ENCODE results near the gene CCDC149. TPM values are rescaled to one million over a fixed set of nuclear protein-coding genes. Genes with fewer than 3 reads are reported as not detected.

CCDC149 gene
- total RNA-seq, 1 experiment from 2014 or later, result 0.95 TPM

- no peak for DNase-seq
- no peak overlapping the region for H3K27ac Mint-ChIP-seq (ENCODE audit: unreplicated experiment)
- no peaks in the 10 kb centered on the region for H3K36me3 Mint-ChIP-seq (ENCODE audit: insufficient read depth, unreplicated experiment)
- no TSS peak for BruUV-seq (replicated peaks)
- peaks cover 3% of the 10 kb centered on the region for H3K27me3 Mint-ChIP-seq (ENCODE audit: insufficient read depth, unreplicated experiment)
- ChIA-PET POLR2A (no interaction called here), CTCF (interaction anchor here (0.6 kb wide), 1 partner anchor 518 kb away, joined by 4 read pairs; no protein-coding TSS in a partner anchor)
- H3K4me1 Mint-ChIP-seq (ENCODE audit: low read depth, unreplicated experiment), result no peaks in the 10 kb centered on the region
- H3K4me1 ChIP-seq, result no peaks in the 10 kb centered on the region
- no peaks in the 10 kb centered on the region for H3K27me3 ChIP-seq (replicated peaks; ENCODE audit: control insufficient read depth, insufficient read depth, low read length)
- no peak overlapping the region for H3K4me3 Mint-ChIP-seq (ENCODE audit: unreplicated experiment)
- no peak for TF ChIP-seq CTCF (IDR thresholded peaks at IDR 0.05; ENCODE audit: insufficient read depth in 1 of 2, low read depth in 1 of 2, low read length in 1 of 2, severe bottlenecking in 1 of 2, unreplicated experiment in 1 of 2)
- H3K4me3 ChIP-seq (ENCODE audit: low read depth, low read length), result no peak overlapping the region
- H3K36me3 ChIP-seq (ENCODE audit: control insufficient read depth, insufficient read depth, low read length), result no peaks in the 10 kb centered on the region
- no peaks in the 10 kb centered on the region for H3K9me3 Mint-ChIP-seq (ENCODE audit: unreplicated experiment)
- intact Hi-C loops (cut with micrococcal nuclease; ENCODE audit: unreplicated experiment), result no loop called here
- H3K9me3 ChIP-seq, result peaks cover 5% of the 10 kb centered on the region; the same call in 1 of the 2 replicates
Measured at GRCh38 chr4:24923002-24923401, 10.2 kb upstream of the CCDC149 start.

GRCh38 chr4:24922416-24922815 lies 9.6 kb upstream of the CCDC149 start:
- peaks cover 2% of the 10 kb centered on the region for H3K27me3 Mint-ChIP-seq (ENCODE audit: insufficient read depth, unreplicated experiment)
- no peaks in the 10 kb centered on the region for H3K9me3 Mint-ChIP-seq (ENCODE audit: unreplicated experiment)
- H3K4me3 Mint-ChIP-seq (ENCODE audit: unreplicated experiment), result no peak overlapping the region
- intact Hi-C loops (cut with micrococcal nuclease; ENCODE audit: unreplicated experiment), result no loop called here
- CTCF ChIA-PET, result interaction anchor here (0.6 kb wide), 1 partner anchor 517 kb away, joined by 4 read pairs; no protein-coding TSS in a partner anchor
- no TSS peak for BruUV-seq (replicated peaks)
- H3K27ac Mint-ChIP-seq (ENCODE audit: unreplicated experiment), result no peak overlapping the region
- Histone ChIP-seq H3K4me3 (ENCODE audit: low read depth, low read length) (no peak overlapping the region), H3K36me3 (ENCODE audit: control insufficient read depth, insufficient read depth, low read length) (no peaks in the 10 kb centered on the region), H3K4me1 (no peaks in the 10 kb centered on the region), H3K27me3 (replicated peaks; ENCODE audit: control insufficient read depth, insufficient read depth, low read length) (no peaks in the 10 kb centered on the region), H3K9me3 (peaks cover 5% of the 10 kb centered on the region; the same call in 1 of the 2 replicates)
- POLR2A ChIA-PET, result no interaction called here
- DNase-seq, result no peak
- TF ChIP-seq CTCF (IDR thresholded peaks at IDR 0.05; ENCODE audit: insufficient read depth in 1 of 2, low read depth in 1 of 2, low read length in 1 of 2, severe bottlenecking in 1 of 2, unreplicated experiment in 1 of 2), result no peak
- H3K4me1 Mint-ChIP-seq (ENCODE audit: low read depth, unreplicated experiment), result no peaks in the 10 kb centered on the region
- no peaks in the 10 kb centered on the region for H3K36me3 Mint-ChIP-seq (ENCODE audit: insufficient read depth, unreplicated experiment)

- H3K4me1 ChIP-seq, result no peaks in the 10 kb centered on the region
- Mint-ChIP-seq H3K9me3 (ENCODE audit: unreplicated experiment) (no peaks in the 10 kb centered on the region), H3K4me3 (ENCODE audit: unreplicated experiment) (no peak overlapping the region), H3K36me3 (ENCODE audit: insufficient read depth, unreplicated experiment) (no peaks in the 10 kb centered on the region), H3K27me3 (ENCODE audit: insufficient read depth, unreplicated experiment) (peaks cover 5% of the 10 kb centered on the region), H3K4me1 (ENCODE audit: low read depth, unreplicated experiment) (no peaks in the 10 kb centered on the region), H3K27ac (ENCODE audit: unreplicated experiment) (no peak overlapping the region)
- DNase-seq, result no peak
- POLR2A ChIA-PET, result no interaction called here
- no TSS peak for BruUV-seq (replicated peaks)
- intact Hi-C loops (cut with micrococcal nuclease; ENCODE audit: unreplicated experiment), result no loop called here
- TF ChIP-seq CTCF (IDR thresholded peaks at IDR 0.05; ENCODE audit: insufficient read depth in 1 of 2, low read depth in 1 of 2, low read length in 1 of 2, severe bottlenecking in 1 of 2, unreplicated experiment in 1 of 2), result no peak
- H3K9me3 ChIP-seq, result peaks cover 5% of the 10 kb centered on the region; the same call in 1 of the 2 replicates
- no peak overlapping the region for H3K4me3 ChIP-seq (ENCODE audit: low read depth, low read length)
- no peaks in the 10 kb centered on the region for H3K27me3 ChIP-seq (replicated peaks; ENCODE audit: control insufficient read depth, insufficient read depth, low read length)
- H3K36me3 ChIP-seq (ENCODE audit: control insufficient read depth, insufficient read depth, low read length), result no peaks in the 10 kb centered on the region
- CTCF ChIA-PET, result no interaction called here
Measured at GRCh38 chr4:24921491-24921890, 8.6 kb upstream of the CCDC149 start.
